ENCODE data around the gene TBCA.
"Not testable (repeated sequence)": the region's sequence is repeated elsewhere in the genome, so short reads cannot be mapped to it uniquely, and the experiment has no call there.

Gene TBCA

DNA sequence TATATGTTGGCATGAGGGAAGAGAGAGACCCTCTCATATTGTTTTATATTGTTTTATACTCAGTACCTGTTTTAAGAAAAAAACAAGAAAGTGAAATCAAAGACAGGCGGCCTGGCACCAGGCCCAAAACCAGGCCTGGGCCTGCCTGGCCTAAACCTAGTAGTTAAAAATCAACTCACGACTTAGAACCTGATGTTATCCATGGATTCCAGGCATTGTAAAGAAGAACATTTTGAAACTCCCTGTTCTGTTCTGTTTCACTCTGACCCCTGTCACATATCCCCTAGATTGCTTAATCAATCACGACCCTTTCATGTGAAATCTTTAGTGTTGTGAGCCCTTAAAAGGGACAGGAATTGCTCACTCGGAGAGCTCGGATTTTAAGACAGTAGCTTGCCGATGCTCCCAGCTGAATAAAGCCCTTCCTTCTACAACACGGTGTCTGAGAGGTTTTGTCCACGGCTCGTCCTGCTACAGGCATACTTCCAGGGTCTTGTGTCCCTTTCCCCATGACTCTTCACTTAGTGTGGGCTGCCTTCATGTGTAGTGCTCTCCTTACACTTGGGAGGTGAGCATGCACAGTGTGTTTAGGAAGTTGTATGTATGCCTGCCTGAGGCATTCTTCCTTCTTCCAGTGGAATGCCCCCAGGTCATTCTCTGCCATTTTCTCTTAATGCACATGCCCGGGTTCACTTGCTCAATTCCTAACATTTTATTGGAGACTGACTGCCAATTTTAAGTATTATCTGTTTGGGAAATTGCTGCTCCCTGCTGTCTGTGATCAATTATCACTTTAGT lies 17.8 kb downstream of the TBCA start:
- Histone ChIP-seq H3K79me2 (ENCODE audit: insufficient read depth, low read length) (peaks cover 88% of the 10 kb centered on the region), H4K20me1 (ENCODE audit: insufficient read depth, low read length, poor library complexity, severe bottlenecking) (no peaks in the 10 kb centered on the region), H3K27me3 (ENCODE audit: insufficient read depth, low read length, poor library complexity, severe bottlenecking) (no peaks in the 10 kb centered on the region), H3K4me1 (ENCODE audit: insufficient read depth, low read length, poor library complexity, severe bottlenecking) (peaks cover 4% of the 10 kb centered on the region), H2AFZ (ENCODE audit: low read length) (no peak overlapping the region), H3K9ac (ENCODE audit: low read depth, low read length, poor library complexity, severe bottlenecking) (no peak overlapping the region), H3K4me2 (ENCODE audit: low read depth, low read length, poor library complexity, severe bottlenecking) (no peak overlapping the region), H3F3A (ENCODE audit: low read depth) (no peaks in the 10 kb centered on the region), H3K9me3 (ENCODE audit: insufficient read depth, low read depth, low read length) (0 out of 2 replicates have a peak, but pooled peaks cover under 1% of the 10 kb centered on the region), H3K4me3 (ENCODE audit: low read length, poor library complexity, severe bottlenecking) (no peak overlapping the region), H3K9me2 (replicated peaks; ENCODE audit: low read depth, low read length) (no peaks in the 10 kb centered on the region), H3K36me3 (ENCODE audit: insufficient read depth, low read length) (peaks cover 6% of the 10 kb centered on the region)
- TF ChIP-seq, protein P1, sequence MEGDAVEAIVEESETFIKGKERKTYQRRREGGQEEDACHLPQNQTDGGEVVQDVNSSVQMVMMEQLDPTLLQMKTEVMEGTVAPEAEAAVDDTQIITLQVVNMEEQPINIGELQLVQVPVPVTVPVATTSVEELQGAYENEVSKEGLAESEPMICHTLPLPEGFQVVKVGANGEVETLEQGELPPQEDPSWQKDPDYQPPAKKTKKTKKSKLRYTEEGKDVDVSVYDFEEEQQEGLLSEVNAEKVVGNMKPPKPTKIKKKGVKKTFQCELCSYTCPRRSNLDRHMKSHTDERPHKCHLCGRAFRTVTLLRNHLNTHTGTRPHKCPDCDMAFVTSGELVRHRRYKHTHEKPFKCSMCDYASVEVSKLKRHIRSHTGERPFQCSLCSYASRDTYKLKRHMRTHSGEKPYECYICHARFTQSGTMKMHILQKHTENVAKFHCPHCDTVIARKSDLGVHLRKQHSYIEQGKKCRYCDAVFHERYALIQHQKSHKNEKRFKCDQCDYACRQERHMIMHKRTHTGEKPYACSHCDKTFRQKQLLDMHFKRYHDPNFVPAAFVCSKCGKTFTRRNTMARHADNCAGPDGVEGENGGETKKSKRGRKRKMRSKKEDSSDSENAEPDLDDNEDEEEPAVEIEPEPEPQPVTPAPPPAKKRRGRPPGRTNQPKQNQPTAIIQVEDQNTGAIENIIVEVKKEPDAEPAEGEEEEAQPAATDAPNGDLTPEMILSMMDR (conservative IDR thresholded peaks at IDR 0.05; ENCODE audit: low read length) = no peak
- no peak for TF ChIP-seq EZH2phosphoT487 (IDR thresholded peaks at IDR 0.05; ENCODE audit: borderline replicate concordance)

DNA sequence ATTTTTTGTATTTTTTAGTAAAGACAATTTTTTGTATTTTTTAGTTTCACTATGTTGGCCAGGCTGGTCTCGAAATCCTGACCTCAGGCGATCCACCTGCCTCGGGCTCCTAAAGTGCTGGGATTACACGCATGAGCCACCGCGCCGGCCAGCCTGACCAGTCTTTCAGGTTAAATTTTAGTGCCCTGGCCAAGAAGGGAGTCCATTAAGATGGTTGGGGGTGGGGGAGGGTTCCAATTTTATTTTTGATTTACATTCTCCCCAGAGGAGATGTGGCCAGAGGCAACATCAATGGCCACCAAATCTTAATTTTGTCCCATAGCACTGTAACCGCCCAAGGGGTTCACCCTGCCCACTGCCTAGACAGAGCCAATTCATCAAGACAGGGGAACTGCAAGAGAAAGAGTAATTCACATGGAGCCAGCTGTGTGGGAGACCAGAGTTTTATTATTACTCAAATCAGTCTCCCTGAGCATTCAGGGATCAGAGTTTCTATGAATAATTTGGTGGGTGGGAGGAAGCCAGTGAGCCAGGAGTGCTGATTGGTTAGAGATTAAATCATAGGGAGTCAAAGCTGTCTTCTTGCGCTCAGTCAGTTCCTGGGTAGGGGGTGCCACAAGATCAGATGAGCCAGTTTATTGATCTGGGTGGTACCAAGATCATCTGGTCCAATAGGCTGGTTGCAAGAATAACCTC lies 24.7 kb downstream of the TBCA start:
- Histone ChIP-seq H4K20me1 (ENCODE audit: insufficient read depth, low read length, poor library complexity, severe bottlenecking) (peaks cover 36% of the 10 kb centered on the region), H3F3A (ENCODE audit: low read depth) (no peaks in the 10 kb centered on the region), H3K9me3 (ENCODE audit: insufficient read depth, low read depth, low read length) (no peaks in the 10 kb centered on the region), H3K79me2 (ENCODE audit: insufficient read depth, low read length) (peaks cover 91% of the 10 kb centered on the region), H3K4me3 (ENCODE audit: low read length, poor library complexity, severe bottlenecking) (no peak overlapping the region), H3K36me3 (ENCODE audit: insufficient read depth, low read length) (no peaks in the 10 kb centered on the region), H2AFZ (ENCODE audit: low read length) (no peak overlapping the region), H3K9ac (ENCODE audit: low read depth, low read length, poor library complexity, severe bottlenecking) (no peak overlapping the region), H3K4me1 (ENCODE audit: insufficient read depth, low read length, poor library complexity, severe bottlenecking) (no peaks in the 10 kb centered on the region), H3K4me2 (ENCODE audit: low read depth, low read length, poor library complexity, severe bottlenecking) (no peak overlapping the region), H3K27me3 (ENCODE audit: insufficient read depth, low read length, poor library complexity, severe bottlenecking) (no peaks in the 10 kb centered on the region), H3K9me2 (replicated peaks; ENCODE audit: low read depth, low read length) (no peaks in the 10 kb centered on the region)
- TF ChIP-seq, protein P1 (conservative IDR thresholded peaks at IDR 0.05; ENCODE audit: low read length) = no peak
- TF ChIP-seq EZH2phosphoT487 (IDR thresholded peaks at IDR 0.05; ENCODE audit: borderline replicate concordance) = no peak

DNA sequence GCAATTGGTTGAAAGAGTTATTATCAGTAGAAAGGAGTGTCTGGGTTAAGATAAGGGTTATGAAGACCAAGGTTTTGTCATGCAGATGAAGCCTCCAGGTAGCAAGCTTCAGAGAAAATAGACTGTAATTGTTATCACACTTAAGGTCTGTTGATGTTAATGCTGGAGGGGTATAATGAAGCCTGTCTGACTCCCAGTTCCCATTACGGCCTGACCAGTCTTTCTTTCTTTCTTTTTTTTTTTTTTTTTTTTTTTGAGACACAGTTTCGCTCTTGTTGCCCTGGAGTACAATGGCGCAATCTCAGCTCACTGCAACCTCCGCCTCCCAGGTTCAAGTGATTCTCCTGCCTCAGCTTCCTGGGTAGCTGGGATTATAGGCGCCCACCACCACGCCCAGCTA lies 25.2 kb downstream of the TBCA start:
- not testable (repeated sequence) for H3K9me2 ChIP-seq (replicated peaks; ENCODE audit: low read depth, low read length); H3K4me3 ChIP-seq (ENCODE audit: low read length, poor library complexity, severe bottlenecking); H3K36me3 ChIP-seq (ENCODE audit: insufficient read depth, low read length); H3K9ac ChIP-seq (ENCODE audit: low read depth, low read length, poor library complexity, severe bottlenecking); H3K4me1 ChIP-seq (ENCODE audit: insufficient read depth, low read length, poor library complexity, severe bottlenecking); H3K27me3 ChIP-seq (ENCODE audit: insufficient read depth, low read length, poor library complexity, severe bottlenecking); H3F3A ChIP-seq (ENCODE audit: low read depth); H2AFZ ChIP-seq (ENCODE audit: low read length); H3K9me3 ChIP-seq (ENCODE audit: insufficient read depth, low read depth, low read length); H3K4me2 ChIP-seq (ENCODE audit: low read depth, low read length, poor library complexity, severe bottlenecking)
- peaks cover 89% of the 10 kb centered on the region for H3K79me2 ChIP-seq (ENCODE audit: insufficient read depth, low read length)
- peaks cover 37% of the 10 kb centered on the region for H4K20me1 ChIP-seq (ENCODE audit: insufficient read depth, low read length, poor library complexity, severe bottlenecking)
